ENCODE measurements around the gene LINC00632.

LINC00632 gene

DNA sequence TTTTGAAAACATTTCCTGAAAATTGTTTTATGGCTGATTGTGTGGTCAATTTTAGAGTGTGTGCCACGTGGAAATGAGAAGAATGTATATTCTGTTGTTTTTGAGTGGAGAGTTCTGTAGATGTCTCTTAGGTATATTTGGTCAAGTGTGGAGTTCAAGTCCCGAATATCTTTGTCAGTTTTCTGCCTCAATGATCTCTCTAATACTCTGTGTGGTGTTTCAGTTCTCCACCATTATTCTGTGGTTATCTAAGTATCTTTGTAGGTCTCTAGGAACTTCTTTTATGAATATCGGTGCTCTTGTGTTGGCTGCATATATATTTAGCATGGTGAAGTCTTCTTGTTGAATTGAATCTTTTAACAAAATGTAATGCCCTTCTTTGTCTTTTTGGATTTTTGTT, 113.3 kb downstream of the LINC00632 start:
- DNase-seq (ENCODE audit: low read depth) = no peak
- no peak overlapping the region for H3K4me3 ChIP-seq (ENCODE audit: low read depth, low read length)
- TF ChIP-seq CTCF (conservative IDR thresholded peaks at IDR 0.05; ENCODE audit: low read depth, low read length) = no peak

DNA sequence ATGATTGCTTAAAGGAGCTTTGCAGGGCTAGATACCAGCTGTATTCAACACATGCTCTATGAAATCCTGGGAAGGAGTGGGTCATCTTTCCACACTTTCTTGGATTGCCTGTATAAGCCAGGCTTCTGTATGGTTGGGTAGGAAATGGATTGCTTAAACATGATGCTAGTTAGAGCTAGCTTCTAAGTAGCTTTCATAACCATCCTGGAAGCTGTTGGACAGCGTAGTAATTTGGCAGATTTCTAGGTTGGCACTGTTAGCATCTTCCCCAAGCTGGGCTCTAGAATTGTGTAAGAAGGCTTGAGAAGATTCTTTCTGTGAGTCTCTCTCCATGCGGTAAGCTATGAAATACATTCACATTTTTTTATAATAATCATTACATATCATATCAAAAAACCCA, 127.3 kb downstream of the LINC00632 start:
- H3K4me3 ChIP-seq (ENCODE audit: low read depth, low read length) = no peak overlapping the region
- DNase-seq (ENCODE audit: low read depth) = no peak
- no peak for TF ChIP-seq CTCF (conservative IDR thresholded peaks at IDR 0.05; ENCODE audit: low read depth, low read length)

Measured in choroid plexus epithelial cell (primary cell).